Activated CD4-positive, alpha-beta T cell treated with anti-CD3 and anti-CD28 coated beads, Interleukin-10, Interleukin-2, amounts not matched to agents 100 ng/mL and 50 ng/mL, durations not matched to agents 16 hours and 8 hours (primary cell): ENCODE measurements around the gene LMX1A.

Experiments used
- DNase-seq: peaks from one replicate; pipeline ENCODE4 v3.0.0-alpha.2; 2020

LMX1A gene

DNA sequence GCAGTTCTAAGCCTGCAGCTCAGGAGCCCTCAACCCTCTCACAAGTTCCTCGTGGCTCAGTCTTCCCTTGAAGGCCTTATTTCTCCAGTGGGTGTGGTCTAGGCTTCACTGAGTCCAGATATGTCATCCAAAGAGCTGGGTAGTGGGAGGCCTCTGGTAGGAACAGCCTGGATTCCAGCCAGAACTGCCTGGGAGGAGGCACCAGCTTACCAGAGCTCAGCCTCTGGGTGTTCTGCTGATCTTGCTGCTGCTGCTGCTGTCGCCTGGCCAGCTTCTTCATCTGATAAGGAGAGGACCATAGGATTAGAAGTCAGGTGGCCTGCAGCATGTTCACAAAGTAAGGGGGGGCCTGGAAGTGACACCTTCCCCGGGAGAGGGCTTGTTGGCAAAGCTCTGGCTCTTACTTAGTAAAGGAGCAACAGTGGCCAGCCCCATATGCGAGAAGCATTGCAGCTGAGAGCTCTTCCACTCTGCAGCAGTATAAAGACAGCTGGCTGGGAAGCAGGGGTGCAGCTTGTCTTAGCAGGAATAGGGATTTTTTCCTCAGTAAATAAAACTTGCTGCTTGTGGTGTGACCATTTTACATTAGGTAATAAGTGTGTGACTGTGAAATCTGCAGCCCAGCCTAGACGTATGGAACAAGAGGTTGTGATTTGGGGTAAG lies 148.5 kb downstream of the LMX1A start:
- no peak for DNase-seq

DNA sequence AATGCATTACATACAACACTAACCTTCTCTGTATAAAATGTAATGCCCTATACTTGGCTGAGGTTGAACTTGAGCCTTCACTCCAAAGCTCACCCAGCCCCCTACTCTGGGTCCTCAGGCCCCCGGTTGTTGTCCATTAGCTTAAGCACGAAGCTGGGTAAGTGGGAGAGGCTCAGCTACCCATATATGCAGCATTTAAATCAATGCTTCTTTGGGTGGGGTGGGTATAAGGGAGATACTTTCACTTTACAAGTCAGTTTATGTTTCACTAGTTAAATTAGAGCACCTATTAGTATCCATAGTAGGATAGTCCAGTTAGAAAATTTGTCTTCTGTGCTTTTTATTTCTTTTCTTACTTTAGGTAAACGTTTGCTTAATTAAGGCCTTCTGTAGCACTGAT lies 151.4 kb downstream of the LMX1A start:
- DNase-seq, result no peak

DNA sequence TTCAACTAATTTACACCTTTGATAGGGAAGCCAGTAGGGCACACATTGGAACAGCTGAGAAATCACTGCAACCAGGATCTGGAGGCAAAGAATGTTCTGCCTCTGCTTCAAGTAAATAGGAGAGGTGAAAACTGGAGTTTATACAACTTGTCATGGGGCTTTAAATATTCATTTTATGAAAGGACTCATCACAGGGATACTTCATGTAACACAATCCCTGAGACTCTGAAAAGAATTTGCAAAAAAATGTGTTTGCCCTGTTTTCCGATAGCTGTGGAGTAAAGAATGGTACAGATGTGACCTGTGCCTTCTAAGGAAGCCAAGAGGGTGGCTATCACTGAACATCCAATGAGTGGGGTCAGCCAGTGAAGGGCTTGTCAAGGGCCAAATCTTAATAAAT lies 152.0 kb downstream of the LMX1A start:
- DNase-seq, result no peak

DNA sequence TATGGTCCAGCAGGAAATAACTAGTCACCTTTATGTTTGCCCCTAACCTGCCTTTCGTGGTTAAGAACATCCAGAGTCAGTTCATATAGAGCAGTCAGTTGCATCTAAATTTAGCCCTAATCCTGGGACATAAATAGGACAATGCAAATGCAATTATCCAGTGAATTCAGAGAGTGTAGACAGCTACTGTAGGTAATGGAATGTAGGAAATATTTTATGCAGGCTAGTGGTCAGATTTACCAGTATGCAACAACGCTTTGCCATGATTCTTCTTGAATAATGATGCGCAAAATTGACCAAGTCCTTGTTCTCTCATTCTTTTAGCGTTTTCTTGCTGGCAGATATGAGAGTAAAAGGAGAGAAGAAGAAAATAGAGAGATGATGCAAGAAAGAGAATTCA lies 165.4 kb downstream of the LMX1A start:
- DNase-seq, result no peak

DNA sequence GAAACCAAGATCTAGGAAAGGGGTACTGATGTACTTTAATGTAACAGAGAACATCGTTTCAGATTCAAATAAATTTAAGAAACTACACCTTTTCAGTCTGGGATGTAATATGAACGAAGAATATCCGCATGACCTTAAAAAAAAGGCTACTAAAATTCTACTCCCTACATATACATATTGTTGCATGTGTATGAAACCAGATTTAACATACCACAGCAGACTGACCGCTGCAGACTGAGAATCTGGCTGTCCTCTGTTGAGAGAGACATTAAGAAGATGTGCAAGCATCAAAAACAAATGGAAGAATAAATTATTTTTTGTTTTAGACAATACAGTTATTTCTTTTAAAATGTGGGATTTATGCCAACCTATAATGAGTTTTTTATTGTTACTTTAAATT lies 166.6 kb downstream of the LMX1A start:
- no peak for DNase-seq

DNA sequence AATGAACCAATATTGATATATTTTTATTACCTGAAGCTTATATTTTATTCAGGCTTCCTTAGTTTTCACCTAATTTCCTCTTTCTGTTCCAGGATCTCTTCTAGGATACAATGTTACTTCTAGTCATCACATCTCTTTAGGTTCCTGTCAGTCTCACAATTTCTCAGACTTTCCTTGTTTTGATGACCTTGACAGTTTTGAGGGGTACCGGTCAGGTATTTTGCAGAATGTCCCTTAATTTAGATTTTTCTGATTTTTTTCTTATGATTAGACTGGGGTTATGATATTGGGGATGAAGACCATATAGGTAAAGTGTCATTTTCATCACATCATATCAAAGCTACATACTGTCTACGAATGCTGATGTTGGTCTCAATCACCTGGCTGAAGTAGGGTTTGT lies 167.5 kb downstream of the LMX1A start:
- no peak for DNase-seq

DNA sequence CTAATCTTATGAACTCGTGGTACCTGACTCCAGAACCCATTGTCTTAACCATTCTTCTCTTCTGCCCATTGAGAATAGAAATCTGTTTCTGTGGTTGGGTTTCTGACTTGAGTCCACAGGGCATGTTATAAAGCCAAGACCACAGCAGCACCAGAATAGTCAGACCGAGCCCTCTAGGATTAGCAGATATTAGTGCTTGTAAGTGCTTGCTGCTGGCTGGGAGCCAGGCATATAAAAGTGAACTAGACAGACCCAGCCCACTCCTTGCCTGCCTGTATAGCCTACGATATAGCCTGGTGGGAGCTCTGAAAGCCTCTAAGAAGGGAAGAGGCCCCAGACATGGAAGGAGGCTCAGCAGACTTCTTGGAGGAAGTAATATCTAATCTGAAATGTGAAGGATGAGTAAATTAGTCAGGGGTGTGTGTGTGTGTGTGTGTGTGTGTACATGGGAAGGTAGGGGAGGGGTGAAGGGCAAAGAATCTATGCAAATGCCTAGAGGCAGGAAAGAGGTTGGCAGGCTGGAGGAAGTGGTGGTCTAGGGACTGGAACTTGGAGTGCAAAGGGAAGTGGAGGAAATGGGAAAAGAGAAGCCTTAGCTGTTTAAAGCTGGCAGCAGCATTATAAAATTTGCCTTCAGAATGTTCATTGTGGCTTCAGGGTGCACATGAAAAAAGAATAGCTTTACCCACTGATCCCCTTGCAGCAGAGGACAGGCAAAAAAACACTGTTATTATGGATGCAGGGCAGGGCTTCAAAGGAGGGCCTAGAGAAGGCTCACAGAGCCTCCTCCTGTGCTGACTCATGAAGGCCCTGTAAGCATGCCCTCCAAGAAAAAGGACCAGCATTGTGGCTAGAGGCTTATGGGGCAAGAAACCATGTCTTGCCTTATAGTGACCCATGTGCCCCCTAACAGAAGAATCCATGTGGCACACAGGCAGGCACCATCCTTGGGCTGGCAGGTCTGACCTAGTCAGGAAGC lies 169.2 kb downstream of the LMX1A start:
- no peak for DNase-seq

DNA sequence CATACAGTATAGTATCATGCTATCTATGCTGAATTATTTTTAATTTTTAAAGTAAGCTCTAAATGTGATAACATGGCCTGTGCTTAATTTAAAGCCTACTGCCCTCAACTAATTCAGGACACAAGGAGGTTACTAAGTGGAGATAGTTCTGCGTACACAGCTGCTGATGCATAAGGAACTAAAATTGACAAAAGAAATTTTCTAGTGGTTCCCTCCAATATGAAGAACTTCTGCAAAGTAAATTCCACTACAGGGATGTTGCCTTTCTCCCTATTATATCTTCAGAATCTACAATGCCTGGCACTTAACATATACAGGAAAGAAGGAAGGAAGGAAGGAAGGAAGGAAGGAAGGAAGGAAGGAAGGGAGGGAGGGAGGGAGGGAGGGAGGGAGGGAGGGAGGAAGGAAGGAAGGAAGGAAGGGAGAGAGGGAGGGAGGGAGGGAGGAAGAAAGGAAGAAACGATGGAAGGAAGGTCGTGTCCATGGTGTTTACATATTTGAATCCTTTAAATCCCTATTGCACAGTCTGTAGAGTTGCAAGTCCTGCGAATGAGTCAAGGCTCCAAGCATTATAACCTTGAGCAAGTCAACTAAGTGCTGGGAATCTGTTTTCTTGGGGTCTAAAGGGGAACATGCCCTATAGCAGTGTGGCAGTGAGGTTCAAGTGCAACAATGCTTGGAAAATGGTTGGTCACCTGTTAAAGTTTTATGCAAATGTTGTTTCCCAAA lies 171.2 kb downstream of the LMX1A start:
- no peak for DNase-seq

DNA sequence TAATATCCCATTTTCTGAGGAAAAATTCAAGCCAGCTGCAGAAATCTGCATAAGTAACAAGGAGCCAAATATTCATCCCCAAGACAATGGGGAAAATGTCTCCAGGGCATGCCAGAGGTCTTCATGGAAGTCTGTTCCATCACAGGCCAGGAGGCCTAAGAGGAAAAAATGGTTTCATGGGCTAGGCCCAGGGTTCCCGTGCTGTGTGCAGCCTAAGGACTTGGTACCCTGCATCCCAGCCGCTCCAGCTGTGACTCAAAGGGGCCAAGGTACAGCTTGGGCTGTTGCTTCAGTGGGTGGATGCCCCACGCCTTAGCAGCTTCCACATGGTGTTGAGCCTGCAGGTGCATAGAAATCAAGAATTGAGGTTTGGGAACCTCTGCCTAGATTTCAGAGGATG lies 173.5 kb downstream of the LMX1A start:
- DNase-seq, result no peak

DNA sequence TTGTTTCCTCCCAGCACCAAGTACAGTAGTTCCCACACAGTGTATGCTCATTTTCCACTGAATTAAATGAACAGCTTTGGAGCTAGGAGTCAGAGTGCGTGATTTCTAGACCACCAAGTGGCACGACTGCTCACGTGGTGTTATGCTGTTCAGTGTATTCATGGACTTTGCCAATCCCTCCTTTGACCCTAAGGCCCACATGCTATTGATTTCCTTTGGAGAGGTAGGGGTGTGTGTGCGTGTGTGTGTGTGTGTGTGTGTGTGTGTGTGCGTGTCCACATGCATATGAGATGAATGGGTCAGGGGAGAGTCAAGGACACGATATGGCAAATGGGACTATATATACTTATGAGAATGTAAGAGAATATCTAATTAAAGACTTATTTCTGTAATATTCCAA lies 177.2 kb downstream of the LMX1A start:
- no peak for DNase-seq

DNA sequence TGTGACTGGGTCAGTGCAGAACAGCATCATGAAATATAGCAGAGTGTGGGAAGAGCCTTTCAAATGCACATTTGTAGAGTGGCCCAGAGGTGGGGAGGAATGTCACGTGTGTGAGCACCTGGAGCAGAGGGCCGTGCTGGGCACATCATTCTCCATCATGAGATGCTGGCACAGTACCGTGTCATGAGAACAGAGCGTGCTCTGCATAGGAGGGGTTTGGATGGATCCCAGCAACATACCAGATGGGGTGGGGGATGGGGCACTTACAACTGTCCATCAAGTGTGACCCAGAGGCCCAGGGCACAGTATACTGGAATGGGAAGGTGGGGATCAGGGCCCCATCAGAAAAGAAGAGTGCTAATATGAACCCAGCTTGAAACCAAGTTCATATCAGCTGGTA lies 182.0 kb downstream of the LMX1A start:
- DNase-seq, result no peak

DNA sequence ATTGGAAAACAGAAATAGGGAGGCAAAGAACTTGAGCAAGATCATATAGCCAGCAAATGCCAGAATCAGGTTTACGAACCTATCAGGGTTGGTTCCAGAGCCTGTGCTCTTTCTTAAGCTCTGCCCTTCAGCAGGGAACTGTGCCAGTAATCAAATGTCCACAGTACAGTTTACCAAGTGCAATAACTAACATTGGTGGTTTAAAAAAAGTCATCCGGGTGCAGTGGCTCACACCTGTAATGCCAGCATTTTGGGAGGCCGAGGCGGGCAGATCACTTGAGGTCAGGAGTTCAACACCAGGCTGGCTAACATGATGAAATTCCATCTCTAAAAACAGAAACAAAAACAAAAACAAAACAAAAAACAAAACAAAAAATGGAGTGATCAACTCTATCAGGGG lies 182.7 kb downstream of the LMX1A start:
- no peak for DNase-seq

DNA sequence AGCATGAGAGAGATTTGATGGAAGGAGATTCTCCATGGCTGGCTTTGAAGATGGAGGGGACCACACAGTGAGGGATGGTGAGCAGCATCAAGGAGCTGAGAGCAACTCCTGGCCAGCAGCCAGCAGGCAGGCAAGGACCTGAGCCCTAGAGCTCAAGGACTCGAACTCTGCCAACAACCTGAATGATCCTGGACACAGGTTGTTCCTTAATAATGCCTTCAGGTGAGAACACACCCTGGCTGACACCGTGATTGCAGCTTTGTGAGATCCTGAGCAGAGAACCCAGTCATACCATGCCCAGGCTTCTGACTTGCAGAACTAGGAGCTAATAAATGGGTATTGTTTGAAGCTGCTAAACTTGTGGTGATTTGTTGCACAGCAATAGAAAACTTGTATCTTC lies 183.1 kb downstream of the LMX1A start:
- DNase-seq, result no peak

DNA sequence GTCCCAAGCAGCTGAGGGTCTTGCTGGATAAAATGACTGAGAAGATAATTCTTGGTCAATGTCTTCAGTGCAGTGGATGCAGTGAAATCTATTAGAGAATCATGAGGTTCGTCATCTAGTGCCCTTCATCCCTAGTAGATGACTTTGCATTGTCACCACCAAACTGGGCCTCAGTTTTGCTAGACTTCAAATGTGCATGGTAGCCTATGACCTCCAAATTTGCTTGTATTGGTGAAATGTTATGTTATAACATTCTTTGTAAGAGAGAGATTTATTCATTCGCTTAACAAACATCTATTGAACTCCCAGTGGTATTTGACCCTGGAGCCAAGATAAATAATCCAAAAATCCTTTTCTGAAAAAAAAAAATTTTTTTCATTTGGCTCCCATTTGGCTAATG lies 183.8 kb downstream of the LMX1A start:
- no peak for DNase-seq

DNA sequence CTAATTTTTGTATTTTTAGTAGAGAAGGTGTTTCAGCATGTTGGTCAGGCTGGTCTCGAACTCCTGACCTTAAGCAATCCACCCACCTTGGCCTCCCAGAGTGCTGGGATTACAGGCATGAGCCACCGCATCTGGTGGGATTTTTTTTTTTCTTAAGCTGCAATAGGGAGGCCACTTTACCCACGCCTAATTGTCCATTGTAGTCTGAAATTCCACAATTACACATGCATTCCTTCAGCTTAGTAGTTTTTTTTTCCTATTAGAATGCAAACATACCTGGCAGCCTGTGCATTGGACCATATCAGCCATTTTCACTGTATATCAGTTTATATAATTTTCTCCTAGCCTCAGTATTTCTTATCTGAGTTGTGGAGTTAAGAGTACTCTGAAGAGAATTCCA lies 186.8 kb downstream of the LMX1A start:
- no peak for DNase-seq

DNA sequence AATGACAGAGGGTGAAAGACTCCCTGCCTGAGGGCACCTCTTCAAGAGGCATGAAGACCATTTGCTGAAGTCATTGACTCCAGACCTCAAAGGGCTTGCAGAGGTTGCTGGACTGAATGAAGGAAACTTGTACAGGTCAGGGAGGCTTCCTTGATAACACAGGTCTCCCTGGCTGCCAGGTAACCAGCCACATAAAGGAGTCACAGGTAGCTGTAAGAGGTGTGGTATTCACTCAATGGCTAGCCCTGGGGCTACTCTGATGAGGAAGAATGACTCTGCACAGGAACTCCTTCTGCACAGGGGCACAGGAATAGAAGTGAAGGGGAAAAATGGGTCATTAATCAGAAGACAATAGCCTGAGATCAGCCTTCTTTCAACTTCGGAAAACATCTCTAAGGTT lies 187.5 kb downstream of the LMX1A start:
- no peak for DNase-seq

DNA sequence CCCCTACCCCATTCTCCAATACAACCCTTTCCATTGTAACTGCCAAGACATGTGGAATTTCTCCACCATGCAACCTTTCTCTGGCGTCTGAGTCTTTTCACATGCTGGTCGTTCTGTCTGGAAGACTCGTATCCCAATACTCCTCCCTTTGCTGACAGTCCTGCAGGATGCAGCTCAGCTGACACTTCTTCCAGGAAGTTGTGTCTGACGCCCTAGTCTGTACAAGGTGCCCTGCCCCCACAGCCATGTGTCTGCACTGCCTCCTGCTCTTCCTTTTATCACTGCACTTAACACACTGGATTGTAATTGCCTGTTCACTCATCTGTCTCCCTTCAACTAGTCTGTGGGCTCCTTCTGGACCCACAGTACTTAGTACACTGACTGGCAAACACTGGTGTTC lies 188.0 kb downstream of the LMX1A start:
- DNase-seq, result no peak

DNA sequence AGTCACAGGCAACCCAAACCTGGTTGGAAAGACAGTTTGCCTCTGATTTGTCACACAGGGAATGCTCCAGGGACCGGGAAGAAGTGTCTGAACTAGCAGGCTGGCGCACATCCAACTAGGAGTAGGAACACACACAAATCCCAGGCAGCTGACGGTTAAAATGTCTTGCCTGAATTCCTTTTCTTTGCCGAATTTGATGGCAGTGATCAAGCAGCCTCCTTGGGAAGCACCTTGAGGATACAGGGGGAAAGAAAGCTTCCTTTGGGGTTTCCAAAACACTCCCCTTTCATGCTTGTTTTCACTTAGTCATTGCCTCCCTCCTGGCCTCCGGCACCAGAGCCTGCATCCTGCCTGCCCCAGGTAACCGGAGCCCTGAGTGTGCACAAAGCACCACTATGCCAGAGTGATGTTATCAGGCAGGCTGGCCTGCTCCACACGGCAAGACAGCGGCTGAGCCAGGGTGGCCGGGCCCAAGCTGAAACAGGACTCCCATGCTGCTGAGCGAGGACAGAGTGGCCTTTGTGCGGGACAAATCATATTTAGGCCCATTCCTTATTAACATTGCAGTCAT lies 193.8 kb downstream of the LMX1A start:
- DNase-seq, result no peak

DNA sequence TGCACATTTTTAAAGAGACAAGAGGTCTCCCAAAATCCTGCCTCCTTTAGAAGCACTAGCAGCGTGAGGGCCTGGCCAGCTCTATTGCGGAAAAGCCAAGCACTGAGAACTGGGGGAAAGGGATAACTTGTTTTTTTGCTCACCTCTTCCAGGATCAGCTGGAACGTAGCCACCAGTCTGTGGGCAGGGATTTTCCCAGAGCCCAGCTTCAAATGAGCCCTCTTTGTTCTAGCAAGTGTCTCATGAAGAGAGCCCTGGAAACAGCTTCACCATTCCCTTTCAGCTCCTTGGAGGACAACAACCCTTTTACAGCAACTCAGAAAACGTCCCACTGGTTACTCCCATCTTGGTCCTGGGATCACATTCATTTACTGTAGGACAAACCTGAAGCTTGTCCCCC lies 195.4 kb downstream of the LMX1A start:
- no peak for DNase-seq

DNA sequence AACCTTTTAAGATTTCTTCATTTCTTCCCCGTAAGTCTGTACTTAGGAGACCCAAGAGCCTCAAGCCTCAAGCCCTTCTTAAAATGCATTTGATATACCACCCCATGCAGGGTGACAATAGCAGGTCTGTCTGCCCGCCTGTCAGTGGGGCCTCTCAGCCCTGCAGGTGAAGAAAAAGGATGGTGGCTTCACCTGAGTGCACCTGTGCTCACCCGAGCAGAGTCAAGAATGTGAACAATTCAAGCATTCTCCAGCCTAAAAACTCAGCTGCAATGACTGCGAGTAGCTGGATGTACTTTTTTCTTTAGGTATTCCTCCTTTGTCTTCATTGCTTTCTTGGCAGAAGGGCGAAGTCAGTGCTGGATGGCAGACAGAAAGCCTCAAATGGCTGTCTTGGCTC lies 203.3 kb downstream of the LMX1A start:
- DNase-seq, result no peak

DNA sequence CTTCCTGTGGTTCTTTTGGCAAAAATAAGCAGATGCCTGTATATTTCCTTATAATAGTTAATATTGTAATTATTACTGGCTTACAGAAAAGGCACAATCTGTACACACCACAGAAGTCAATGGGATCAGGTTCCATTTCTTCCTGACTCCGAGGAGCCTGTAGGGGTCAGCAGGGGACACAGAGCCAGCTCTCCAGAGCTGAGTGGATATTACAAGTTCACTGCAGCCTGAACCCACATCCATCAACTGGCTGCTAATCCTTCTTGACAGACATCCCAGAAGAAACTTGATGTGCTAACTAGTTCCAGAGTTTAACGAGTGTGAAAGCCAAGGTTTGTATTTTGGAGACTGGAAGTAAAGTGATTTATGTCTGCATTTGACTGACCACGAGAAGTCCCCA lies 203.8 kb downstream of the LMX1A start:
- no peak for DNase-seq

DNA sequence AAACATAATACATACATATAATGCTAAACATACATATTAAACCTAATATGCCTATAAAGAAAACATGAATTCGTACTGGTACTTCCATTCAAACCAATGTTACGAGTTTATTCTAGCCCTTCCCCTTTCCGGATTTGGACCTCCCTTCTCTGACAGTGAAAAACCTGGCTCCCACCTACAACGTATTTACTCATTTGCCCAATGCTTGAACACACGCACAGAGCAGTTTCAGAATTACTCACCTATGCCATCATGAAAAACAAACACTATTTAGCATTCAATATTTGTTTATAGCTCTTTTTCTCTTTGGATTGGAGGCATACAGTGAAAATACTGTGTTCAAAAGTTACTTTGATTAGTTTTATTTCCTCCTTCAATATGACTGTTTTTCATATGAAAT lies 204.4 kb downstream of the LMX1A start:
- DNase-seq, result peak; percentile 31
